ENCODE data around the gene STK38L. TPM values are rescaled to one million over a fixed set of nuclear protein-coding genes. Genes with fewer than 3 reads are reported as not detected.
A peak's percentile ranks its signal among the peaks of the same experiment; 100 is the strongest.

STK38L gene
- total and polyA plus RNA-seq, 2 experiments from 2014 or later, result 16.8 to 19.9 TPM

DNA sequence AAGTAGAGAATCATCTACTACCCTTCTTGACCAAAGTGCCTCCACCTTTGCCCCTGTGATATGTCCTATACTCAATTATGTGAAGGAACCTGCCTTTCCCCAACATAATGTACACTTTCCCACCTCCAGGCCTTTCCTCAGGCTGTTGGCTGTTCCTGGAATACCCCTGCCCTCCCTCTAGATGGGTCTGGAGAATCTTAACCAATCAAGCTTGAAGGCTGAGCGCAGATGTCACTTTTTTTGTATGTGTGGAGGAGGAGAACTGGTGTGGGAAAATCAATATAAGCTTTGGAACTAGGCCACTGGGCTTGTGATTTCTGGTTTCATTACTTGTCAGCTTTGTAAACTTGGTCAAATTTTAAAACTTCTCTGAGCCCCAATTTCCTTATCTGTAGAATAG is 93.3 kb downstream of the STK38L start:
- Histone ChIP-seq H4K20me1 (ENCODE audit: insufficient read depth) (no peaks in the 10 kb centered on the region), H2AFZ (no peak overlapping the region), H3K27me3 (replicated peaks; ENCODE audit: insufficient read depth) (no peaks in the 10 kb centered on the region), H3K4me3 (no peak overlapping the region), H3K4me1 (ENCODE audit: insufficient read depth) (peaks cover 23% of the 10 kb centered on the region), H3K36me3 (ENCODE audit: low read depth) (no peaks in the 10 kb centered on the region), H3K9me3 (ENCODE audit: low read depth) (no peaks in the 10 kb centered on the region), H3K9ac (no peak overlapping the region), H3K27ac (no peak overlapping the region), H3K79me2 (ENCODE audit: insufficient read depth) (peaks cover 89% of the 10 kb centered on the region), H3K9me2 (ENCODE audit: insufficient read depth) (no peaks in the 10 kb centered on the region), H3F3A (ENCODE audit: insufficient read depth) (peaks cover 18% of the 10 kb centered on the region), H3K4me2 (ENCODE audit: unreplicated experiment) (no peak overlapping the region)
- DNase-seq, result no peak
- WGBS, 2 experiments (ENCODE audit: low coverage in 1 of 2, low lambda C conversion rate in 2 of 2, missing lambda C conversion rate in 2 of 2), result 95 to 100% methylated on average over 1 of the region's 1 CpG
- no peak for TF ChIP-seq EZH2phosphoT487 (IDR thresholded peaks at IDR 0.05; ENCODE audit: insufficient read depth, low read depth)
- TF ChIP-seq EZH2 (IDR thresholded peaks at IDR 0.05; ENCODE audit: insufficient read depth, poor library complexity, severe bottlenecking), result no peak
- in situ Hi-C loops (cut with MboI), result no loop called here

DNA sequence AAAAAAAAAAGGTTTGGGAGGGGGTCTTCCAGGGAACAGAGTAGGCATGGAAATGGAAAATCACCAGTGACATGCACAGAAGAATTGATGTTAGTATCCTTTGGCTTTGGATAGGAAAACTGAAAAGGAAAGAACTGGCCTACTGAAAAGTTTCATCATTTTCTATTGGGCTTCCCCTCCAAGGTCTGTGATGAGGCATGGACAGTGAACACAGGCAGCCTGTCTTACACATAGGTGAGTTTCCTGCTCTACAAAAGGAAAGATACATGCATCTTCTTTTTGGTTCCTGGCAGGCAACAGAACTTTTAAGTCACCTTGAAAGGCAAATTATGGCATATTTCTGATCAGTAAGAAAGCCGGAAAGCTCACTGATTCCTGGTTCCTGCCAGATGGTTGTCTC is 94.4 kb downstream of the STK38L start:
- 92 to 100% methylated on average over 1 of the region's 1 CpG for WGBS, 2 experiments (ENCODE audit: low coverage in 1 of 2, low lambda C conversion rate in 2 of 2, missing lambda C conversion rate in 2 of 2)
- H3K4me2 ChIP-seq (ENCODE audit: unreplicated experiment), result no peak overlapping the region
- H3K9me2 ChIP-seq (ENCODE audit: insufficient read depth), result no peaks in the 10 kb centered on the region
- no peak overlapping the region for H3K9ac ChIP-seq
- H3F3A ChIP-seq (ENCODE audit: insufficient read depth), result peaks cover 29% of the 10 kb centered on the region
- DNase-seq, result no peak
- H3K36me3 ChIP-seq (ENCODE audit: low read depth), result no peaks in the 10 kb centered on the region
- no peak overlapping the region for H3K4me3 ChIP-seq
- H2AFZ ChIP-seq, result no peak overlapping the region
- H3K27ac ChIP-seq, result no peak overlapping the region
- in situ Hi-C loops (cut with MboI), result no loop called here
- H3K79me2 ChIP-seq (ENCODE audit: insufficient read depth), result peaks cover 88% of the 10 kb centered on the region
- peaks cover 33% of the 10 kb centered on the region for H3K4me1 ChIP-seq (ENCODE audit: insufficient read depth)
- no peaks in the 10 kb centered on the region for H4K20me1 ChIP-seq (ENCODE audit: insufficient read depth)
- H3K27me3 ChIP-seq (replicated peaks; ENCODE audit: insufficient read depth), result no peaks in the 10 kb centered on the region
- no peak for TF ChIP-seq EZH2phosphoT487 (IDR thresholded peaks at IDR 0.05; ENCODE audit: insufficient read depth, low read depth)
- TF ChIP-seq EZH2 (IDR thresholded peaks at IDR 0.05; ENCODE audit: insufficient read depth, poor library complexity, severe bottlenecking), result no peak
- no peaks in the 10 kb centered on the region for H3K9me3 ChIP-seq (ENCODE audit: low read depth)

DNA sequence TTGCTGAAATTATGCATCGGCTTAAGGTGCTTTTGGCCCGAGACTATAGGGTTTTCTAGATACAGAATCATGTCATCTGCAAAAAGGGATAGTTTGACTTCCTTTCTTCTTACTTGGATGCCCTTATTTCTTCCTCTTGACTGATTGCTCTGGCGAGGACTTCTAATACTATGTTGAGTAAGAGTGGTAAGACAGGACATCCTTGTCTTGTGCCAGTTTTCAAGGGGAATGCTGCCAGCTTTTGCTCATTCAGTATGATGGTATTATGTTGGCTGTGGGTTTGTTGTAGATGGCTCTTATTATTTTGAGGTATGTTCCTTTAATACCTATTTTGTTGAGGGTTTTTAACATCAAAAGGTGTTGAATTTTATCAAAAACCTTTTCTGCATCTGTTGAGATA is 96.9 kb downstream of the STK38L start:
- Histone ChIP-seq H3K27ac (no peak overlapping the region), H3K36me3 (ENCODE audit: low read depth) (no peaks in the 10 kb centered on the region), H3K9ac (no peak overlapping the region), H3F3A (ENCODE audit: insufficient read depth) (peaks cover 46% of the 10 kb centered on the region), H3K4me3 (no peak overlapping the region), H3K27me3 (replicated peaks; ENCODE audit: insufficient read depth) (no peaks in the 10 kb centered on the region), H4K20me1 (ENCODE audit: insufficient read depth) (no peaks in the 10 kb centered on the region), H3K4me2 (ENCODE audit: unreplicated experiment) (no peak overlapping the region), H3K9me2 (ENCODE audit: insufficient read depth) (no peaks in the 10 kb centered on the region), H2AFZ (no peak overlapping the region), H3K79me2 (ENCODE audit: insufficient read depth) (peaks cover 79% of the 10 kb centered on the region), H3K9me3 (ENCODE audit: low read depth) (no peaks in the 10 kb centered on the region), H3K4me1 (ENCODE audit: insufficient read depth) (peaks cover 47% of the 10 kb centered on the region)
- WGBS, 2 experiments (ENCODE audit: low coverage in 1 of 2, low lambda C conversion rate in 2 of 2, missing lambda C conversion rate in 2 of 2), result 75 to 84% methylated on average over 3 of the region's 3 CpGs
- DNase-seq, result peak; percentile 25
- TF ChIP-seq EZH2 (IDR thresholded peaks at IDR 0.05; ENCODE audit: insufficient read depth, poor library complexity, severe bottlenecking), result no peak
- in situ Hi-C loops (cut with MboI), result no loop called here

DNA sequence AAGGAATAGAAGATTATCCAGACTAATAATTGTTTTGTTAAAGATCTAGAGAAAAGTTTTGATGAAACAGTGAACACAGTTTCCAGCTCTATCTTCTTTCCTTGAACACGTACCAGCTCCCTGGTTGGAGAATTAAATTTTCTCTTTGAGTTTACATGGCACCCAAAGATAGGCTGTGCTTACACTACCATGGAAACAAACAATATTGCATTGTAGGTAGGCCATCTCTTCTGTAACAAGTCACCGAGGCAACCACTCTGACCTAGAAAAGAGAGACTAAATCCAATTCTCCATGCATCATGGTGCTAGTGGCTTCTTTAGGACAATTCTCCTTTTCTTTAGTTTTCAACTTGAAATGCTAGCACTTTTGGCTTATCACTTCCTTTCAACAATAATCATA is 98.5 kb downstream of the STK38L start:
- 98 to 100% methylated on average over 2 of the region's 2 CpGs for WGBS, 2 experiments (ENCODE audit: low coverage in 1 of 2, low lambda C conversion rate in 2 of 2, missing lambda C conversion rate in 2 of 2)
- DNase-seq, result peak; percentile 32
- in situ Hi-C loops (cut with MboI), result no loop called here
- no peaks in the 10 kb centered on the region for H3K9me2 ChIP-seq (ENCODE audit: insufficient read depth)
- peak overlapping the region; percentile 67 for H3K9ac ChIP-seq
- H2AFZ ChIP-seq, result peak overlapping the region; percentile 29
- H4K20me1 ChIP-seq (ENCODE audit: insufficient read depth), result no peaks in the 10 kb centered on the region
- no peaks in the 10 kb centered on the region for H3K9me3 ChIP-seq (ENCODE audit: low read depth)
- H3K79me2 ChIP-seq (ENCODE audit: insufficient read depth), result peaks cover 82% of the 10 kb centered on the region
- peaks cover 47% of the 10 kb centered on the region for H3K4me1 ChIP-seq (ENCODE audit: insufficient read depth)
- H3K4me3 ChIP-seq, result peak overlapping the region; percentile 32; the same call in 1 of the 2 replicates
- TF ChIP-seq EZH2 (IDR thresholded peaks at IDR 0.05; ENCODE audit: insufficient read depth, poor library complexity, severe bottlenecking) (no peak), EZH2phosphoT487 (IDR thresholded peaks at IDR 0.05; ENCODE audit: insufficient read depth, low read depth) (no peak)
- no peaks in the 10 kb centered on the region for H3K27me3 ChIP-seq (replicated peaks; ENCODE audit: insufficient read depth)
- no peaks in the 10 kb centered on the region for H3K36me3 ChIP-seq (ENCODE audit: low read depth)
- H3F3A ChIP-seq (ENCODE audit: insufficient read depth), result peaks cover 46% of the 10 kb centered on the region
- peak overlapping the region; percentile 95 for H3K27ac ChIP-seq
- peak overlapping the region; percentile 71 for H3K4me2 ChIP-seq (ENCODE audit: unreplicated experiment)

Measured in GM23248 (cell line).